Upper lobe of left lung (tissue), 6 donors: ENCODE data around the gene UNC5A. TPM values are rescaled to one million over a fixed set of nuclear protein-coding genes. Genes with fewer than 3 reads are reported as not detected.

Experiments
- ATAC-seq, 2 donors: fragments of 200-7000 bp; cut with Tn5 transposase; one replicate each; pipeline ENCODE4 v1.9.1; 2022; ENCODE audit warnings: mild to moderate bottlenecking in 2 of 2, moderate library complexity in 2 of 2; ENCODE audit not compliant: low FRiP score in 2 of 2
- DNase-seq, 2 donors: peaks; one replicate each; pipeline ENCODE4 v3.0.0-alpha.2; 2019 to 2020
- H3K27ac ChIP-seq, 4 donors: fragments of 200-600 bp; sonication (generic); one replicate each; pipeline ENCODE4 v1.5.1; 2016 to 2019
- H3K27me3 ChIP-seq, 4 donors: fragments of 200-600 bp; sonication (generic); one replicate each; pipeline ENCODE4 v1.5.1; 2017 to 2019
- H3K36me3 ChIP-seq, 4 donors: fragments of 200-600 bp; sonication (generic); one replicate each; pipeline ENCODE4 v1.5.1; 2016 to 2019
- H3K4me1 ChIP-seq, 4 donors: fragments of 200-600 bp; sonication (generic); one replicate each; pipeline ENCODE4 v1.5.1; 2018 to 2019
- H3K4me3 ChIP-seq, 4 donors: fragments of 200-600 bp; sonication (generic); one replicate each; pipeline ENCODE4 v1.5.1; 2017 to 2019; ENCODE audit warnings: mild to moderate bottlenecking in 2 of 4, moderate library complexity in 1 of 4
- H3K9me3 ChIP-seq, 4 donors: fragments of 200-600 bp; sonication (generic); one replicate each; pipeline ENCODE4 v1.5.1; 2018 to 2019
- EP300 ChIP-seq, 4 donors: sonication (generic); formaldehyde crosslinking; IDR thresholded peaks; one replicate each; pipeline ENCODE4 v1.5.1; 2017; ENCODE audit warnings: antibody characterized with exemption in 4 of 4, control low read depth in 2 of 4
- POLR2A ChIP-seq, 4 donors: fragments of 450-650 bp; IDR thresholded peaks; one replicate each; pipeline ENCODE4 v1.5.1; 2016 to 2017; ENCODE audit warnings: antibody characterized with exemption in 4 of 4, mild to moderate bottlenecking in 2 of 4
- POLR2AphosphoS5 ChIP-seq, 2 donors: sonication (generic); formaldehyde crosslinking; IDR thresholded peaks; one replicate each; pipeline ENCODE4 v1.5.1; 2017; ENCODE audit warnings: antibody characterized with exemption in 2 of 2
- WGBS, 2 donors: methylation state at CpG; one replicate each; pipeline ENCODE4 v1.1.5; 2017 to 2018; 5-methylcytosine and 5-hydroxymethylcytosine counted together
- total RNA-seq, 6 donors: library from RNA; depleted of rRNA in 4 of 6; stranded (reverse); fragments of >200 nt in 4 of 6; gene quantifications; one replicate each; pipeline versions ENCODE4 v1.1.0 to v1.2.1, GENCODE V29; 2016 to 2021
- TF ChIP-seq, protein P1 (sequence below), 6 experiments: fragments of 450-650 bp in 4 of 6; fragments of 200-600 bp in 2 of 6; sonication (generic) in 2 of 6; IDR thresholded peaks; one replicate each; pipeline ENCODE4 v1.5.1; 2016 to 2019; ENCODE audit warnings: antibody characterized with exemption in 6 of 6
- donor health status: DM: no; HTN: no; CAD: no; lungs with moderate emphysema.
- donor health status: DM: no; HTN: yes; CAD: no; lungs with severe emphysema.

UNC5A gene
- total RNA-seq, 6 donors from 2014 or later: 0.20 to 1.0 (median 0.39) TPM; not detected in 1

DNA sequence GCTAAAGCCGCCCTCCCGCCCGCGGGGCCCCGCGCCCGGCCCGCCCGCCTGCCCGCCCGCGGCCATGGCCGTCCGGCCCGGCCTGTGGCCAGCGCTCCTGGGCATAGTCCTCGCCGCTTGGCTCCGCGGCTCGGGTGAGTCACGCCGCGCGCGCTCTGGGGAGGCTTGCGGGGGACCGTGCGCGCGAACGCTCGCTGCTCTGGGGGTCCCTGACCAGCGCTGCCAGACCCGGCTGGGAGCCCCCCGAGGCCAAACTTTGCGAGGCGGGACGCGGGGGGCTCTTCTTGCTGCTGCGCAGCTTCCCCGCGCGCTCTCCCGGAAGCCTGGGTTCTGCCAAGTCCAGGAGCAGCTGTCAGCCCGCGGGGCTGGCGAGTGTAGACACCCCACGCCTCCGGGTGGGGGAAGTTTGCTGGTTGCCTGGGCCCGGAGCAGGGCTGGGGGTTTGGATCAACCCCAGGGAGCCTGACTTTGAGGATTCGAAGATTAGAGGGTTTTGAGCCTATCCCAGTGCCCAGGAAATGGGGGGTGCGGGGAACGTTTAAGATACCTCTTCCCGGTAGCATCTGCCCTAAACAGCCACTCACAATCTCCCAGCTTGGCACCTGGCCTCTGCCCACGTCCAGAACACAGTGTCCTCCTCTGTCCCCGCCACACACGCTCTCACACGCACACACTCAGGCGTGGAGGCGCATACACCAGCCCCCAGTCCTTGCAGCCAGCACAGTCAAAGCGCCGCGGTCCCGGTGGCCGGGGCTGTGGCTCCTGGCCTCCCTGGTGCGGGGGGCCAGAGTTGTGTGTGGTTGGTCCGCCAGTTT is 535 bp downstream of the UNC5A start:
- TF ChIP-seq POLR2AphosphoS5 (IDR thresholded peaks at IDR 0.05): no peak
- TF ChIP-seq EP300 (IDR thresholded peaks at IDR 0.05): no peak
- DNase-seq (peak in 1 of 2 donors; percentile 80), ATAC-seq (no peak)
- no peak overlapping the region for H3K27ac ChIP-seq
- 10 to 14% methylated on average over 17 of the region's 68 CpGs for WGBS, 2 donors
- no peaks in the 10 kb centered on the region for H3K9me3 ChIP-seq
- H3K36me3 ChIP-seq: no peaks in the 10 kb centered on the region
- H3K4me3 ChIP-seq: peak overlapping the region in 3 of 4 donors; percentile 31 to 32 (median 32)
- peaks cover 16 to 26% (median 17%) of the 10 kb centered on the region in 4 donors for H3K4me1 ChIP-seq
- H3K27me3 ChIP-seq: peaks cover 0 to 49% (median 16%) of the 10 kb centered on the region in 4 donors

DNA sequence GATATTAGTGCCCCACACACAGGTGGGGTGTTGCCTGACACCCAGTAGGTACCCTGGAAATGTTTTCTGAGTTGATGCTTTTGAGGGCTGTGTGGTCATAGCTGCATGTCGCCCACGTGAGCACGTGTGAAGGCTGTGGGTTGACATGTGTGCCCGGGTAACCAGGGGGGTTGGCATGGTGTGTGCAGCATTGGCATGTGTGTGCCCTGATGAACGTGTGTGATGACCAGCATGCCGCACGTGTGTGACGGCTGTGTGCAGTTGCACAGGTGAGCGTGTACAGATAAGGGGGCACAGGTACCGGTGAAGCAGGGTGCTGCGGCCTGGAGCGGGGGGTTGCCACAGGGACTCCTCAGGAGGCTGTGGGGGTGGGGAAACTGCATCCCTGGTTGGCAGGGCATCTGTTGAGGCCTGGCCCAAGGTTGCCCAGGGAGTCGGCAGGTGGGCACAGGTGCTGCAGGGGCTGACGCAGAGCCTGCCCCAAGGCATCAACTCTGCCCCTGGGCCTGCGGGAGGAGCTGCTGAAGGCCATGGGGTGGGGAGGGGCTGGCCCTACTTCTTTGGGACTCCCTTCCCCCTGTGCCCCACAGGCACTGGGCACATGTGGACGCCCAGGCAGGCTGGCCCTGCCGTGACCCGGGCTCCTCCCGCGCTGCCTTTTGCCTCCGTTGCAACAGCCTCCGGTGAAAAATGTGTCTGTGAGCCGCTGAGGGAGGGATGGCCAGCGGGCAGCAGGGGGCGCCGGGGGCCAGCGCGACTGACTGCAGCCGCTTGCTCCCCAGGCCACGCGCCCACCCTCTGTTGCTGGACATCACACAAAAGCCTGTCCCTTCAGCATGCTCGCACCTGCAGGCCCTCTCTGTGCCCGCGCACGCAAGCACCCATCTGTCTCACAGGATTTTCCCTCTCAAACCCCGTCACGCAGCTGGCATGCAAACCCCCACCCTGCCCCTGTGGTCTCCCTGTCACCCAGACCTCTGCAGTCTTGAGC is 2.2 kb downstream of the UNC5A start:
- DNase-seq (no peak), ATAC-seq (no peak)
- no peaks in the 10 kb centered on the region for H3K36me3 ChIP-seq
- 36 to 77% methylated on average over 10 to 37 of the region's 37 CpGs for WGBS, 2 donors
- no peaks in the 10 kb centered on the region for H3K9me3 ChIP-seq
- no peak overlapping the region for H3K4me3 ChIP-seq
- TF ChIP-seq EP300 (IDR thresholded peaks at IDR 0.05) (no peak), POLR2AphosphoS5 (IDR thresholded peaks at IDR 0.05) (no peak)
- TF ChIP-seq, protein P1, sequence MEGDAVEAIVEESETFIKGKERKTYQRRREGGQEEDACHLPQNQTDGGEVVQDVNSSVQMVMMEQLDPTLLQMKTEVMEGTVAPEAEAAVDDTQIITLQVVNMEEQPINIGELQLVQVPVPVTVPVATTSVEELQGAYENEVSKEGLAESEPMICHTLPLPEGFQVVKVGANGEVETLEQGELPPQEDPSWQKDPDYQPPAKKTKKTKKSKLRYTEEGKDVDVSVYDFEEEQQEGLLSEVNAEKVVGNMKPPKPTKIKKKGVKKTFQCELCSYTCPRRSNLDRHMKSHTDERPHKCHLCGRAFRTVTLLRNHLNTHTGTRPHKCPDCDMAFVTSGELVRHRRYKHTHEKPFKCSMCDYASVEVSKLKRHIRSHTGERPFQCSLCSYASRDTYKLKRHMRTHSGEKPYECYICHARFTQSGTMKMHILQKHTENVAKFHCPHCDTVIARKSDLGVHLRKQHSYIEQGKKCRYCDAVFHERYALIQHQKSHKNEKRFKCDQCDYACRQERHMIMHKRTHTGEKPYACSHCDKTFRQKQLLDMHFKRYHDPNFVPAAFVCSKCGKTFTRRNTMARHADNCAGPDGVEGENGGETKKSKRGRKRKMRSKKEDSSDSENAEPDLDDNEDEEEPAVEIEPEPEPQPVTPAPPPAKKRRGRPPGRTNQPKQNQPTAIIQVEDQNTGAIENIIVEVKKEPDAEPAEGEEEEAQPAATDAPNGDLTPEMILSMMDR (IDR thresholded peaks at IDR 0.05): peak in 1 of 6 experiments; percentile 36
- peaks cover 19 to 31% (median 21%) of the 10 kb centered on the region in 4 donors for H3K4me1 ChIP-seq
- H3K27me3 ChIP-seq: peaks cover 0 to 57% (median 24%) of the 10 kb centered on the region in 4 donors
- H3K27ac ChIP-seq: no peak overlapping the region

DNA sequence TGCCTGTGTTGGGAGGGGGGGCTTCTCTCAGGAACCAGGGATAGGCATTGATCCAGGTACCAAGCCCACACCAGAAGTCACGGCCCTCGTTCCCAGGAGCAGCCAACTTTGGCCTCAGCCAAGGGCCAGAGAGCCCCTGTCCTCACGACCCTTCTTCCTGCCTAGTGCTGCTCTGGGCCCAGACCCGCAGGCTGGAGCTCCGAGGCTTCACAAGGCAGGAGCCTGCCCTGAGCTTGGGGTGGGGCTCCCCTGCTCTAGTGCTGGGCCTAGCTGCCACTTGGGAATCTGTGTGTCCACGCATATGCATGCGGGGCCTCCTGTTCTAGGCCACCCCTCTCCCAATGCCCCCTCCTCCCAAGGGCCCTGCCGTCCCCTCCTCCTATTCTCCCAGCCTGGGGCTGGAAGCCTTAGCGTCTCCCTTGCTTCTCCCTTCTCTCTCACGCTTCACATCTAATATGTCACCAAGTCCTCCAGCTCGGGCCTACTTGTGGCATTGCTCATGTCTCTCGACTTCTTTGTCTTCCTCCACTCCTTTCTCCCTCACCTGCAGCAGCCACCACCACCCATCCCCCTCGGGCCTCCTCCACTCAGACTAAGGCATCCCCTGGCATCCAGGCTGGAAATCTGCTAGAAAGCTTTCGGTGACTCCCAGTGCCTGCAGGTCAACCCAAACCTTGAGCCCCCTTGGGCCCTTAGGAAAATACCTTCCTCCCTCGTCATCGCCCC is 3.4 kb downstream of the UNC5A start:
- Histone ChIP-seq H3K27me3 (peaks cover 0 to 65% (median 33%) of the 10 kb centered on the region in 4 donors), H3K36me3 (no peaks in the 10 kb centered on the region), H3K4me3 (no peak overlapping the region), H3K27ac (no peak overlapping the region), H3K9me3 (no peaks in the 10 kb centered on the region), H3K4me1 (peaks cover 26 to 42% (median 28%) of the 10 kb centered on the region in 4 donors)
- no peak for DNase-seq
- 69 to 73% methylated on average over 11 to 15 of the region's 16 CpGs for WGBS, 2 donors
- ATAC-seq: no peak
- TF ChIP-seq, protein P1 (IDR thresholded peaks at IDR 0.05): no peak
- no peak for TF ChIP-seq POLR2AphosphoS5 (IDR thresholded peaks at IDR 0.05)
- no peak for TF ChIP-seq POLR2A (IDR thresholded peaks at IDR 0.05)
- no peak for TF ChIP-seq EP300 (IDR thresholded peaks at IDR 0.05)

DNA sequence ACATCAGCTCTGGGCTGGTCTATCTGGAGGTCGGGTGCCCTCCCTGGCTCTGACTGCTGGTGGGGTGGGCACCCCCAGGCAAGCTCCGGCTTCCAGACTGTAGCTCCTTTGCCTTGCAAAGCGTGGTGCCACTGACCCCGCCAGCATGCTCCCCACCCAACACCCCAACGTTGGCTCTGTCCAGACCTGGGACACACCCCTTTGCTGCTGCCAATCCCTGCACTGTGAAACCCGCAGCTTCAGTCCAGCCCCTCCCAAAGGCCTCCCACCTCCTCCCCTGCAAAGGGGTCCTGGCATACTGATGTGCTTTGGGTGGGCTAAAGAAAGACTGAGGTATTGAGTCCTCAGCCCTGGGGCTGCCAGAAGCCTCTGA is 3.9 kb downstream of the UNC5A start:
- DNase-seq (no peak), ATAC-seq (no peak)
- no peak for TF ChIP-seq EP300 (IDR thresholded peaks at IDR 0.05)
- TF ChIP-seq, protein P1 (IDR thresholded peaks at IDR 0.05): no peak
- TF ChIP-seq POLR2A (IDR thresholded peaks at IDR 0.05): no peak
- no peak for TF ChIP-seq POLR2AphosphoS5 (IDR thresholded peaks at IDR 0.05)
- H3K9me3 ChIP-seq: no peaks in the 10 kb centered on the region
- H3K27ac ChIP-seq: no peak overlapping the region
- no peak overlapping the region for H3K4me3 ChIP-seq
- H3K36me3 ChIP-seq: no peaks in the 10 kb centered on the region
- peaks cover 0 to 63% (median 33%) of the 10 kb centered on the region in 4 donors for H3K27me3 ChIP-seq
- H3K4me1 ChIP-seq: peaks cover 26 to 39% (median 28%) of the 10 kb centered on the region in 4 donors
- 61 to 75% methylated on average over 6 of the region's 6 CpGs for WGBS, 2 donors
